ENCODE measurements around the gene ANKRD27.

DNA sequence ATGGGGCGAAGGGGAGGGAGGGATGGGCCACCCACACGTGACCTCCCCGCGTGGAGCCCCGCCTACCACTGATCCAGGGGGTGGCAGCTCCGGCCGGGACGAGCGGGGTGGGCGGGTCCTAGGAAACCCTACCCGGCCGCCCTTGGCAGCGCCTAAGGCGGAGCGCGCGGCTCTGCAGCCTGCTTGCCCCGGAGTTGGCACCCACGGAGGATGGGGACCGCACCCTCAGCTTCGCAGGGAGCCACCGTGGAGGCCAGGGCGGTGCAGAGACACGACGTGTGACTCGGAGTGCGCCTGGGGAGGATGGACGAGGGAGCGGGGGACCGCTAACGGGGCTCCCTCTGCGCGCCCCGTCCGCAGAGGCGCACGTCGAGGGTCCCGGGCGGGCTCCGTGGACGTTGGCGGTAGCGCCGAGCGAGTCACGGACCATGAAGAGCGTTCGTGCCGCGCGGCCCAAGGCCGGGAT is 773 bp upstream of the ANKRD27 start, which contains the start of gene RGS9BP:
- TF ChIP-seq, protein P1, sequence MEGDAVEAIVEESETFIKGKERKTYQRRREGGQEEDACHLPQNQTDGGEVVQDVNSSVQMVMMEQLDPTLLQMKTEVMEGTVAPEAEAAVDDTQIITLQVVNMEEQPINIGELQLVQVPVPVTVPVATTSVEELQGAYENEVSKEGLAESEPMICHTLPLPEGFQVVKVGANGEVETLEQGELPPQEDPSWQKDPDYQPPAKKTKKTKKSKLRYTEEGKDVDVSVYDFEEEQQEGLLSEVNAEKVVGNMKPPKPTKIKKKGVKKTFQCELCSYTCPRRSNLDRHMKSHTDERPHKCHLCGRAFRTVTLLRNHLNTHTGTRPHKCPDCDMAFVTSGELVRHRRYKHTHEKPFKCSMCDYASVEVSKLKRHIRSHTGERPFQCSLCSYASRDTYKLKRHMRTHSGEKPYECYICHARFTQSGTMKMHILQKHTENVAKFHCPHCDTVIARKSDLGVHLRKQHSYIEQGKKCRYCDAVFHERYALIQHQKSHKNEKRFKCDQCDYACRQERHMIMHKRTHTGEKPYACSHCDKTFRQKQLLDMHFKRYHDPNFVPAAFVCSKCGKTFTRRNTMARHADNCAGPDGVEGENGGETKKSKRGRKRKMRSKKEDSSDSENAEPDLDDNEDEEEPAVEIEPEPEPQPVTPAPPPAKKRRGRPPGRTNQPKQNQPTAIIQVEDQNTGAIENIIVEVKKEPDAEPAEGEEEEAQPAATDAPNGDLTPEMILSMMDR (IDR thresholded peaks at IDR 0.05) = no peak
- TF ChIP-seq POLR2A (IDR thresholded peaks at IDR 0.05) (no peak), POLR2AphosphoS5 (IDR thresholded peaks at IDR 0.05) (no peak)
